ENCODE results near the gene EIF3D.

Gene EIF3D

DNA sequence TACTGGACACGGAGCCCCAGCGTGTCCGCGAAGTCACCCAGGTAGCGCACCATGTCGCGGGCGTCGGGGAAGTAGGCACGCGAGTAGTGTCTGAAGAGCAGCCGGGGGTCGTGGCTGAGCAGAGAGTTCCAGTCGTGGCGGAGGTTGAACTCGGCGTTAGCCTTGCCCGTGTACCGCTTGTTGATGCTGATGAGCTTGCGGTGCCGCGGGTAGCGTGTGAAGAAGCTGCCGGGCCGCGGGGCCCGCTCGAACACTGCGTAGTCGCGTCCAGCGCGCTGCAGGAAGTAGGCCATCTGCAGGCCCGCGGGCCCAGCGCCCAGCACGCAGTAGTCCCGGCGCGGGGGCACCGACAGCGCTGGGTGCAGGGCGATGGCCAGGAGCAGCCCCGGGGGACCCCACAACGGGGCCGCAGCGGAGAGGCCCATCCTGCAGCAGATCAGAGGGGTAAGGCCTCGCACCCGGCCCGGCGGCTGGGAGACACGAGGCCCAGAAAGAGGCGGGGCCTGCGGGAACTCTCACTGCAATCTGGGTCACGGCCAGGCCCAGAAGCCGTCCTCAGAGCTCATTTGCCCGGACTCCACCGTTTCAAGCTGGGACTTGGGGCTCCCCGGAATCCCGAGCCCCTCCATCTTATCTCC is 22.8 kb downstream of the EIF3D start:
- no peak for DNase-seq (ENCODE audit: low read depth)

GRCh38 chr22:36497910-36498665 is 30.9 kb downstream of the EIF3D start:
- DNase-seq (ENCODE audit: low read depth): no peak

DNA sequence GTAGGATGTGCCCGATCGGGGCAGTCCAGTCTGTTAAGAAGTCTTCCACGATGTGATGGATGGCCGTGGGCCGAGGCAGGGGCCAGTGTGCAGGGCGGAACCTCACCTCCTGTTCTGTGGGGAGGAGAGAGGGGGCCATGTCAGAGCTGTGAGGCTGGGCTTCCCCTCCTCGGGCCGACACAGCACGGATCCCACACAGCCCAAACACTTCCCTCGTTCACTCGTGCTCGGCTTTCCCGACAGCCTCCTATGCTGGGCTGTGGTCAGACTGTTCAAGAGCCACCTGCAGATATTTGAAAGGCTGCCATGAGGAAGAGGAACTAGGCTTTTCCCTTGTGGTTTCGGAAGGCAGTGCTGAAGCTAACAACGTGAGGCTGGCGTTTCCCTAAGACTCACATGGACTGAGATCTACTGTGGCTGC is 35.3 kb downstream of the EIF3D start:
- DNase-seq (ENCODE audit: low read depth): no peak

DNA sequence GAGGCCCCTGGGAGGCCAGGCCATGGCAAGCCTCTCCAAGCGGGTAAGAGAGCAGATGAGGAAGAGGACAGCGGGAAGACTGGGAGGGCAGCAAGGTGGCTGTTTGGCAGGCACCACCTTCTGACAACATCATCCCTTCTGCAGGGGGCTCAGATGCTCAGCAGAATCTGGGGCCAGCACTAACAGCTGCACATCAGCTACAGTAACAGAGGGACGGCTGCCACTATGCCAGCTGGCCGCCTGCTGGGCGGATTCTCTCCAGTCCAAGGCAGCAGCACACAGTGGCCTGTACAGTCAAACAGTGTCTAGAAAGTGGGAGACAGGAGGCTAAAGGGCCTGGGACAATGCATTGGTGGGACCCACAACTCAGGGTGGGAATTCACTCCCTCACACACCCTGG is 36.9 kb downstream of the EIF3D start:
- DNase-seq (ENCODE audit: low read depth): no peak

DNA sequence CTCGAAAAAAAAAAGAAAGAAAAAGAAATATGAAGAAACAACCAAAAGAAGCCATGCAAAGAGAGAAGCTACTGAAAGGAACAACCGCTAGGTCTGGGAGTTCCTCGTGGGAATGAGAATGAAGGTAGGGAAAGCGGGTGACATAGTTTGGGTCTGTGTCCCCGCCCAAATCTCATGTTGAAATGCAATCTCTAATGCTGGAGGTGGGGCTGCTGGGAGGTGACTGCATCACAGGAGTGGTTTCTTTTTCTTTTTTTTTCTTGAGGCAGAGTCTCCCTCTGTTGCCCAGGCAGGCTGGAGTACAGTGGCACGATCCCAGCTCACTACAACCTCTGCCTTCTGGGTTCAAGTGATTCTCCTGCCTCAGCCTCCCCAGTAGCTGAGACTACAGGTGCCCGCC is 37.8 kb downstream of the EIF3D start:
- DNase-seq (ENCODE audit: low read depth): no peak

DNA sequence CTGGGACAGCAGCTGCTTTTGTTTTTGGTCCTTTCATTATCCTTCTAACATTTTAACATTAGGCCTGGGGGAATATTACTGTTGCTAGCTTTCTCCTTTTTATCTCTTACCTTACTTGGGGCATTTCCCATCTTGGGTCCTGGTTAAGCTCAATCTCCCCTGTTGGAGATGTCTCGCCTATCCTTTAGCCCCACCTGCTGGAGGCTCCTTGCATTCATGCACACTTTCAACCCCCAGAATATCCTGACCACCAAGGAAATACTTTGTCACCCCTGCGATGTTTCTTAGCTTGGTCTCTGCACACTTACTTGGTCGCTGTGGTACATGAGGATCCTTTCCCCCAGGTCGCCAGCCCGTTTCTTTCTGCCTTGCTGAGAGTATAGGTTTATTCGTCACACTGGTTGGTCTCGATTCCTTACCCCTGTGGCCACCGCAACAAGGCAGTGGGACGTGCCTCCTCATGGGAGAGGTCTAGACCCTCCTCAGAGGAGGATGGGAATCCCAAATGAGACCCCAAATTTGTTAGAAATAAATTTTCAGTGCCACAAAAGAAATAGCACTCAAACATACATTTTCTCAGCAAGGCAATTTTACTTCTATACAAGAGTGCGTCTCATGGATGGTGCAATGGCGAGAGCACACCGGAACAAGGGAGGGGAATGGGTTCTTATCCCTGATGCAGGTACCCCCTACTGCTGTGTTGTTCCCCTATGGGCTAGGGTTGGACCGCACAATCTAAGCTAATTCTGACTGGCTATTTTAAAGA is 42.2 kb downstream of the EIF3D start:
- peak; percentile 71 for DNase-seq (ENCODE audit: low read depth)

- DNase-seq (ENCODE audit: low read depth): peak; percentile 94
Measured at GRCh38 chr22:36481393-36482168, 47.4 kb downstream of the EIF3D start, which contains the start of gene TXN2. TXN2 (minus strand) TSS chr22:36481640; CDS start chr22:36480837, 803 bp downstream.

DNA sequence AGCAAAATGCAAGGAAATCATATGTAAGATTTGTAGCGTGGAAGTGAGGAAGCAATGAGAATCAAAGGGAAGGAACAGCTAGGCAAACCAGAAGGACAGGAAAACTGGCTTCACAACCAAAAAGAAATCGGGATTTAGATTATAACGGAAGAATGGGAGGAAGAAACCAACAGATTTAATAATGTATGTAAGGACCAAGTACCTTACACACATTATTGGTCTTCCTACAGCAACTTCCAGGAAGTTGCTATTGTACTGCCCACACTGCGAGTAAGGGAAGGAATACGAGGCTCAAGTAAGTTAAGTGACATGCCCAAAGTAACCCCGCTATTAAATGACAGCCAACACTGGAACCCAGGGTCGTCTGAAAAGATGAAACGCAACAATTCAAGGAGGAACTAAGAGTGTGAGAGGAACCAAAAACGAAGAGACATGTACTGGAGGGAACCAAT is 48.0 kb downstream of the EIF3D start:
- no peak for DNase-seq (ENCODE audit: low read depth)

DNA sequence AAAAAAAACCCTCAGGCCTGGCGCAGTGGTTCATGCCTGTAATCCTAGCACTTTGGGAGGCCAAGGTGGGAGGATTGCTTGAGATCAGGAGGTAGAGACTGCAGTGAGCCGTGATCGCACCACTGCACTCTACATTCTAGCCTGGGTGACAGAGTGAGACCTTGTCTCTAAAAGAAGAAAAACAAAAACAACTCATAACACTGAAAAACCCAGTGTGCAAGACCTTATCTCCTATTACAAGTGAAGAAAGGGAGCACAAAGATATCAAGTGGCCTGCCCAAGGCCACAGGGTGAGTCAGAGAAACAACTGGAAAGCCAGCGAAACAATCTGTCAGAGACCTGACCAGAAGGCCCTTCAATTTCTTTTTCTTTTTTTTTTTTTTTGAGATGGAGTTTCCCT is 50.0 kb downstream of the EIF3D start:
- peak; percentile 90 for DNase-seq (ENCODE audit: low read depth)

GRCh38 chr22:36475341-36475740 is 53.6 kb downstream of the EIF3D start:
- no peak for DNase-seq (ENCODE audit: low read depth)

GRCh38 chr22:36472689-36473088 is 56.3 kb downstream of the EIF3D start:
- DNase-seq (ENCODE audit: low read depth): no peak

GRCh38 chr22:36471341-36471821 is 57.6 kb downstream of the EIF3D start:
- DNase-seq (ENCODE audit: low read depth): peak; percentile 69

DNA sequence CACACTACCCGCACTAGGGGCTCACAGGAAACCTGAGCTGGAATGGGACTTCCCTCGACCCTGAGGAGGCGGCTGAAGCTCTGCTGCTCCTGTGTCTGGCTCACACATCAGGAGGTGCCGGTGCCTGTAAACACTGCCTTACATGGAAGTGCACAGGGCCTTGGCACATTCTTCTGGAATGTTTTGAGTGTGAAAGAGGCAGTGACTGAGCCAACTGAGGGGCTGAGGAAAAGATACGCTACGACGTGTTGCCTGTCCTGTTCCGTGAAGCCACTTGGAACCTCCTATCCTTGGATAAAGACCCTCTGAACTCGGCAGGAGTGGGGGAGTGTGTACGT is 58.0 kb downstream of the EIF3D start:
- DNase-seq (ENCODE audit: low read depth): peak; percentile 40

- DNase-seq (ENCODE audit: low read depth): peak; percentile 83
Measured at GRCh38 chr22:36470162-36470993, 58.6 kb downstream of the EIF3D start.

DNA sequence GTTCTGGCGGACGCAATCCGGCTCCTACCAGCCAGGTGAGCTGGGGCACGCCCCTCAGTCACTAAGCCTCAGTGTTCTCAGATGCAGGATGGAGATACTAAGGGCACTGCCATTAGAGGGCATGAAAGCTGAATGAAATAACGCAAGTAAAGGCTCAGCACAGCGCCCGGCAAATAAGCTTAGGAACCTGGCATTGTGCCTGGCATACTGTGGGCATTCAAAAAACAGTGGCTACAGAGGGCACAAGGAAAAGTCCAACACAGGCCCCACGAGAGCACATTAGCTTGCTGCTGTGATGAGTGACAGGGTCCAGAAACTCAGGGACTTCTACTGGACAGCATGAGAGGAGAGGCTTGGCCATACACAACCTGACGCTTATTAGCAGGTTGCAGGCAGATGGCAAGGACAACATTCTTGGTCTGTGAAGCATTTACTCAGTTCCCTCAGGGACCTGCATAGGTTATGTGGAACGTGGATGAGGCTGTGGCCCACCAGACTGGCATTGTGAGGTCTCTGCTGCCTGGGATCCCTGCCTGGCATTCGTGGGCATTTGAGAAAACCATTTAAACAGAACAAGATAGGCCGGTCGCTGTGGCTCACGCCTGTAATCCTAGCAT is 59.8 kb downstream of the EIF3D start:
- no peak for DNase-seq (ENCODE audit: low read depth)

GRCh38 chr22:36467946-36468345 is 61.0 kb downstream of the EIF3D start:
- peak; percentile 97 for DNase-seq (ENCODE audit: low read depth)

DNA sequence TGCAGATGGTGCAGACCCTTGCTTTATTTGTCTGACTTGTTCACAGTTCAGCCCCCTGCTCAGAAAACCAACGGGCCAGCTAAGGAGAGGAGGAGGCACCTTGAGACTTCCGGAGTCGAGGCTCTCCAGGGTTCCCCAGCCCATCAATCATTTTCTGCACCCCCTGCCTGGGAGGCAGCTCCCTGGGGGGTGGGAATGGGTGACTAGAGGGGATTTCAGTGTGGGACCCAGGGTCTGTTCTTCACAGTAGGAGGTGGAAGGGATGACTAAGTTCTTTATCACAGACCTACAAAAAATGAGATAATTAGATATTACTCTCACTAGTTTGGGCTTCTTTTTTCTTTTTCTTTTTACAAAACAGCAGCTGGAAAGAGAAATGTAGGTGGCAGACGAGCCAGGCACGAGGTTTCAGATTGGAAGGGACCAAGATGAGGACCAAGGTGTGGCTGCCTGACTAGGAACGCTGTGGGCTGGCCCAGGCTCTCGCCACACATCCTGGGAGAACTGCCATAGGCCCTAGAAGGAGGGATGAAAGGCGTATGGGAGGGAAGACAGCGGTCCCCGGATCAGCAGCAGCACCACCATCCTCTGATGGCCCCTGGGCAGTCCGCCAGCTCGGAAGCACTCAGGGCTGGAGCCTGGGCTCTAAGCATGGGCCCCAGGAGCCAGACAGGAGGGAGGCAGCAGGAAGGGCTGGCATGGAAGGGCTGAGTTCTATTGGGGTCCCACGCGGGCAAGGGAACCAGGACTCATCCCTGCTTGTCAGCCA is 61.7 kb downstream of the EIF3D start:
- peak; percentile 81 for DNase-seq (ENCODE audit: low read depth)

- DNase-seq (ENCODE audit: low read depth): no peak
Measured at GRCh38 chr22:36466258-36466657, 62.7 kb downstream of the EIF3D start.

DNA sequence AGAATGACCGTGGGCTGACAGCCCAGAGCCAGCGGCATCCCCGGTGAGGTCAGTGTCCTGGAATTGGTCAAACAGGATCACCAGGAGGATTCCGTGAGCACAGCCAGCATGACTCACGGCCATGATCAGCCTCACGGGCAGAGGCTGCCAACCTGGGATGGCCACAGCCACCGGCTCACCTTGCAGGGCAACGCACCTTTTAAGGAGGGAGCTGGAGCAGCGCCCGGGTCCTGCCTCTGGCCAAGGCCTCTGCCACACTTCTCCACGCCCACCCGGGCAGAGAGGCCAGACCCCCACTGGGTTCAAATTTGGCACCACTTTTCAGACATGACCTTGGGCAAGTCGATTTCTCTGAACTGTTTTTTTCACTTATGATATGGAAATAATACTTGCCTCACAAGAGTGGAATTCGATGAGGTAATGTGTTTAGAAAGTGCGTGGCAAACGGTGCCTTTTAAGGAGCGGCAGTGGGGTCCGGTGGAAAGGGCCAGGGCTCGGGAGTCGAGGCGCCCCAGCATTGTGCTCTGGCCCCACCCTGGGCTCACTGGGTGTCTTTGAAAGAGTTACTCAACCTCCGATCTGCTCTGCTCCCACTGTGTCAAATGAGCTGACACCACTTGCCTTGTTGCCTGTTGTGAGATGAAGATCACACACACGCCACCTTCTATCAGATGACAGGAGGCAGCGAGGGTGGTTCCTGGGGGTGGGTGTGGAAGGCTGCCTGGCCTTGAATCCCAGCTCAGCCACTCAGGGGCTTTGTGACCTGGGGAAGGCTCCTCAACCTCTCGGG is 63.5 kb downstream of the EIF3D start:
- DNase-seq (ENCODE audit: low read depth): peak; percentile 92
